Measurements from ENCODE around the gene DMD. TPM values are rescaled to one million over a fixed set of nuclear protein-coding genes. Genes with fewer than 3 reads are reported as not detected.

DMD gene
- total and polyA plus RNA-seq, 2 experiments from 2014 or later, result 73.5 to 90.7 TPM

- H3K4me3 ChIP-seq, result no peak overlapping the region
- no peak for TF ChIP-seq CTCF (IDR thresholded peaks at IDR 0.05; ENCODE audit: low read depth, low read length)
- no peak for DNase-seq (ENCODE audit: low read depth in 1 of 2, low spot score in 1 of 2)
- no peaks in the 10 kb centered on the region for H3K36me3 ChIP-seq
- H3K27ac ChIP-seq, result no peak overlapping the region
- no peaks in the 10 kb centered on the region for H3K4me1 ChIP-seq (ENCODE audit: low read depth)
- H3K27me3 ChIP-seq, result no peaks in the 10 kb centered on the region
- H3K9me3 ChIP-seq (ENCODE audit: low read depth), result no peaks in the 10 kb centered on the region
Measured at GRCh38 chrX:32873786-32874185, 337.6 kb downstream of the DMD start.

GRCh38 chrX:32871636-32872035 is 339.7 kb downstream of the DMD start:
- peak in 1 of 2 donors; percentile 16 for DNase-seq (ENCODE audit: low read depth in 1 of 2, low spot score in 1 of 2)
- H3K9me3 ChIP-seq (ENCODE audit: low read depth), result no peaks in the 10 kb centered on the region
- no peaks in the 10 kb centered on the region for H3K36me3 ChIP-seq
- H3K4me3 ChIP-seq, result no peak overlapping the region
- no peak overlapping the region for H3K27ac ChIP-seq
- no peaks in the 10 kb centered on the region for H3K27me3 ChIP-seq
- no peaks in the 10 kb centered on the region for H3K4me1 ChIP-seq (ENCODE audit: low read depth)
- no peak for TF ChIP-seq CTCF (IDR thresholded peaks at IDR 0.05; ENCODE audit: low read depth, low read length)

- Histone ChIP-seq H3K36me3 (no peaks in the 10 kb centered on the region), H3K27ac (no peak overlapping the region), H3K9me3 (ENCODE audit: low read depth) (no peaks in the 10 kb centered on the region), H3K4me1 (ENCODE audit: low read depth) (no peaks in the 10 kb centered on the region), H3K4me3 (no peak overlapping the region), H3K27me3 (no peaks in the 10 kb centered on the region)
- DNase-seq (ENCODE audit: low read depth in 1 of 2, low spot score in 1 of 2), result no peak
- no peak for TF ChIP-seq CTCF (IDR thresholded peaks at IDR 0.05; ENCODE audit: low read depth, low read length)
Measured at GRCh38 chrX:32868524-32868895, 342.8 kb downstream of the DMD start.

GRCh38 chrX:32867781-32868523 is 343.4 kb downstream of the DMD start:
- TF ChIP-seq CTCF (IDR thresholded peaks at IDR 0.05; ENCODE audit: low read depth, low read length), result no peak
- no peaks in the 10 kb centered on the region for H3K27me3 ChIP-seq
- no peak for DNase-seq (ENCODE audit: low read depth in 1 of 2, low spot score in 1 of 2)
- no peaks in the 10 kb centered on the region for H3K4me1 ChIP-seq (ENCODE audit: low read depth)
- no peak overlapping the region for H3K4me3 ChIP-seq
- no peak overlapping the region for H3K27ac ChIP-seq
- no peaks in the 10 kb centered on the region for H3K9me3 ChIP-seq (ENCODE audit: low read depth)
- H3K36me3 ChIP-seq, result no peaks in the 10 kb centered on the region

GRCh38 chrX:32852203-32852602 is 359.1 kb downstream of the DMD start:
- no peaks in the 10 kb centered on the region for H3K4me1 ChIP-seq (ENCODE audit: low read depth)
- H3K9me3 ChIP-seq (ENCODE audit: low read depth), result no peaks in the 10 kb centered on the region
- no peak overlapping the region for H3K4me3 ChIP-seq
- H3K27ac ChIP-seq, result no peak overlapping the region
- no peak for DNase-seq (ENCODE audit: low read depth in 1 of 2, low spot score in 1 of 2)
- no peaks in the 10 kb centered on the region for H3K27me3 ChIP-seq
- no peaks in the 10 kb centered on the region for H3K36me3 ChIP-seq
- no peak for TF ChIP-seq CTCF (IDR thresholded peaks at IDR 0.05; ENCODE audit: low read depth, low read length)

Measured in cardiac muscle cell (in vitro differentiated cells and primary cell).